Nephron progenitor cell (in vitro differentiated cells): Measurements from ENCODE around the gene ERBIN.

Experiments used
- DNase-seq: peaks from one replicate; pipeline ENCODE4 v3.0.0; 2021
- H3K27ac Mint-ChIP-seq: 2 replicates; pipeline ENCODE4 v1.8.0; 2021; ENCODE audit warnings: mild to moderate bottlenecking, moderate library complexity, mixed read lengths
- H3K27me3 Mint-ChIP-seq: 2 replicates; pipeline ENCODE4 v1.8.0; 2021; ENCODE audit warnings: mild to moderate bottlenecking, low read depth, mixed read lengths; ENCODE audit not compliant: poor library complexity
- H3K36me3 Mint-ChIP-seq: 2 replicates; pipeline ENCODE4 v1.8.0; 2021; ENCODE audit warnings: low read depth, mixed read lengths
- H3K4me1 Mint-ChIP-seq: 2 replicates; pipeline ENCODE4 v1.8.0; 2021; ENCODE audit warnings: mixed read lengths
- H3K4me3 Mint-ChIP-seq: 2 replicates; pipeline ENCODE4 v1.8.0; 2021; ENCODE audit warnings: mild to moderate bottlenecking, moderate library complexity, mixed read lengths
- H3K9me3 Mint-ChIP-seq: 2 replicates; pipeline ENCODE4 v1.8.0; 2021; ENCODE audit warnings: mild to moderate bottlenecking, moderate library complexity, mixed read lengths
- TF ChIP-seq, protein P1 (sequence below): fragments of 200-600 bp; sonication (generic); IDR thresholded peaks from 2 replicates; pipeline ENCODE4 v1.5.0; 2021; ENCODE audit warnings: antibody characterized with exemption

ERBIN gene

DNA sequence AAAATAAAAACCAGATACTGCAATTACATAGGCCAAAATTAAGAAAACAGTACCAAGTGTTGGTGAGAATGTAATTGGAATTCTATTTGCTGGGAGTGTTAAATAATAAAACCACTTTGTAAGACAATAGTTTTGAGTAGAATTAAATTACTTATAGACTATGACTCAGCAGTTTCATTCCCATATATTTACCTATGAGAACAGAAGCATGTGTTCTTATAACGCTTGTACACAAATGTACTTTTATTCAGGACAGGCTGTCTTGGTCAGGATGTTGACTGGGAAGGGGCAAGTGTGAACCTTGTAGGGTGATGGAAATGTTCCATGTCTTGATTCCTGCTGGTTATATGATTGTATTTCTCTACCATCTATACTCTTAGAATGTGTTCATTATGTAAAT lies 56.3 kb downstream of the ERBIN start:
- DNase-seq, result no peak
- Mint-ChIP-seq H3K4me1 (peaks cover 21% of the 10 kb centered on the region), H3K36me3 (peaks cover 65% of the 10 kb centered on the region), H3K9me3 (peaks cover 31% of the 10 kb centered on the region), H3K4me3 (no peak overlapping the region), H3K27ac (no peak overlapping the region), H3K27me3 (no peaks in the 10 kb centered on the region)
- TF ChIP-seq, protein P1, sequence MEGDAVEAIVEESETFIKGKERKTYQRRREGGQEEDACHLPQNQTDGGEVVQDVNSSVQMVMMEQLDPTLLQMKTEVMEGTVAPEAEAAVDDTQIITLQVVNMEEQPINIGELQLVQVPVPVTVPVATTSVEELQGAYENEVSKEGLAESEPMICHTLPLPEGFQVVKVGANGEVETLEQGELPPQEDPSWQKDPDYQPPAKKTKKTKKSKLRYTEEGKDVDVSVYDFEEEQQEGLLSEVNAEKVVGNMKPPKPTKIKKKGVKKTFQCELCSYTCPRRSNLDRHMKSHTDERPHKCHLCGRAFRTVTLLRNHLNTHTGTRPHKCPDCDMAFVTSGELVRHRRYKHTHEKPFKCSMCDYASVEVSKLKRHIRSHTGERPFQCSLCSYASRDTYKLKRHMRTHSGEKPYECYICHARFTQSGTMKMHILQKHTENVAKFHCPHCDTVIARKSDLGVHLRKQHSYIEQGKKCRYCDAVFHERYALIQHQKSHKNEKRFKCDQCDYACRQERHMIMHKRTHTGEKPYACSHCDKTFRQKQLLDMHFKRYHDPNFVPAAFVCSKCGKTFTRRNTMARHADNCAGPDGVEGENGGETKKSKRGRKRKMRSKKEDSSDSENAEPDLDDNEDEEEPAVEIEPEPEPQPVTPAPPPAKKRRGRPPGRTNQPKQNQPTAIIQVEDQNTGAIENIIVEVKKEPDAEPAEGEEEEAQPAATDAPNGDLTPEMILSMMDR, result no peak

- no peak for DNase-seq
- H3K36me3 Mint-ChIP-seq, result peaks cover 53% of the 10 kb centered on the region
- H3K27ac Mint-ChIP-seq, result peak overlapping the region; percentile 10
- H3K4me1 Mint-ChIP-seq, result peaks cover 21% of the 10 kb centered on the region
- no peaks in the 10 kb centered on the region for H3K27me3 Mint-ChIP-seq
- peaks cover 14% of the 10 kb centered on the region for H3K9me3 Mint-ChIP-seq
- TF ChIP-seq, protein P1, result no peak
- H3K4me3 Mint-ChIP-seq, result no peak overlapping the region
Measured at GRCh38 chr5:65984098-65984885, 57.9 kb downstream of the ERBIN start.

GRCh38 chr5:65986050-65986451 lies 59.7 kb downstream of the ERBIN start:
- H3K4me1 Mint-ChIP-seq, result peaks cover 21% of the 10 kb centered on the region
- H3K27me3 Mint-ChIP-seq, result no peaks in the 10 kb centered on the region
- H3K27ac Mint-ChIP-seq, result peak overlapping the region; percentile 86
- TF ChIP-seq, protein P1, result no peak
- H3K4me3 Mint-ChIP-seq, result no peak overlapping the region
- no peaks in the 10 kb centered on the region for H3K9me3 Mint-ChIP-seq
- H3K36me3 Mint-ChIP-seq, result peaks cover 44% of the 10 kb centered on the region
- DNase-seq, result no peak

GRCh38 chr5:65986796-65987195 lies 60.4 kb downstream of the ERBIN start:
- peaks cover 21% of the 10 kb centered on the region for H3K4me1 Mint-ChIP-seq

GRCh38 chr5:65987982-65988381 lies 61.6 kb downstream of the ERBIN start:
- no peak for DNase-seq
- Mint-ChIP-seq H3K4me1 (peaks cover 21% of the 10 kb centered on the region), H3K36me3 (peaks cover 42% of the 10 kb centered on the region), H3K27ac (no peak overlapping the region), H3K4me3 (no peak overlapping the region), H3K27me3 (no peaks in the 10 kb centered on the region), H3K9me3 (no peaks in the 10 kb centered on the region)
- TF ChIP-seq, protein P1, result no peak

More at GRCh38 chr5:65986796-65987195, 60.4 kb downstream of the ERBIN start:
- no peak for DNase-seq
- Mint-ChIP-seq H3K4me3 (no peak overlapping the region), H3K9me3 (no peaks in the 10 kb centered on the region), H3K27ac (peak overlapping the region; percentile 89), H3K27me3 (no peaks in the 10 kb centered on the region), H3K36me3 (peaks cover 37% of the 10 kb centered on the region)
- TF ChIP-seq, protein P1, result no peak

- peaks cover 38% of the 10 kb centered on the region for H3K36me3 Mint-ChIP-seq
- peak overlapping the region; percentile 34 for H3K27ac Mint-ChIP-seq
- H3K4me3 Mint-ChIP-seq, result no peak overlapping the region
- TF ChIP-seq, protein P1, result no peak
- no peak for DNase-seq
- H3K27me3 Mint-ChIP-seq, result no peaks in the 10 kb centered on the region
- no peaks in the 10 kb centered on the region for H3K9me3 Mint-ChIP-seq
- peaks cover 19% of the 10 kb centered on the region for H3K4me1 Mint-ChIP-seq
Measured at GRCh38 chr5:65989158-65989557, 62.8 kb downstream of the ERBIN start.
